Muscle of leg (tissue), 11 donors: Measurements from ENCODE around the gene MED8. TPM values are rescaled to one million over a fixed set of nuclear protein-coding genes. Genes with fewer than 3 reads are reported as not detected.

Source experiments
- DNase-seq: peaks from one replicate; pipeline ENCODE4 v3.0.0; 2013
- H3K27ac ChIP-seq: one replicate; pipeline ENCODE4 v1.5.1; 2013; ENCODE audit warnings: mild to moderate bottlenecking, low read length, control low read depth
- H3K27me3 ChIP-seq: one replicate; pipeline ENCODE4 v1.6.1; 2013; ENCODE audit warnings: low read length; ENCODE audit not compliant: control insufficient read depth, insufficient read depth
- H3K36me3 ChIP-seq: one replicate; pipeline ENCODE4 v1.6.1; 2013; ENCODE audit warnings: low read length; ENCODE audit not compliant: control insufficient read depth, insufficient read depth
- H3K4me1 ChIP-seq: one replicate; pipeline ENCODE4 v1.6.1; 2013; ENCODE audit warnings: low read length; ENCODE audit not compliant: control insufficient read depth, insufficient read depth
- H3K4me3 ChIP-seq: one replicate; pipeline ENCODE4 v1.5.1; 2013; ENCODE audit warnings: low read length, control low read depth
- H3K9me3 ChIP-seq: replicated peaks from 2 replicates; pipeline ENCODE4 v1.6.1; 2013; ENCODE audit warnings: low read depth, low read length; ENCODE audit not compliant: control insufficient read depth
- WGBS: methylation state at CpG from one replicate; pipeline ENCODE4 v1.1.5; 2013; ENCODE audit warnings: missing lambda C conversion rate; ENCODE audit not compliant: insufficient coverage; 5-methylcytosine and 5-hydroxymethylcytosine counted together
- polyA plus RNA-seq, 8 donors: library from polyadenylated mRNA; unstranded; fragments of 120-200 nt; gene quantifications; one replicate each; pipeline versions ENCODE4 v1.2.1 to v1.2.3, GENCODE V29; 2013; ENCODE audit warnings: inconsistent platforms in 1 of 8, low replicate concordance in 1 of 8; ENCODE audit not compliant: insufficient read length in 8 of 8, insufficient read depth in 1 of 8
- total RNA-seq: library from RNA; stranded (reverse); fragments of 120-200 nt; gene quantifications from one replicate; pipeline ENCODE4 v1.2.4, GENCODE V29; 2013

The MED8 gene
- total and polyA plus RNA-seq, 9 donors = 24.7 to 35.0 (median 28.1) TPM

DNA sequence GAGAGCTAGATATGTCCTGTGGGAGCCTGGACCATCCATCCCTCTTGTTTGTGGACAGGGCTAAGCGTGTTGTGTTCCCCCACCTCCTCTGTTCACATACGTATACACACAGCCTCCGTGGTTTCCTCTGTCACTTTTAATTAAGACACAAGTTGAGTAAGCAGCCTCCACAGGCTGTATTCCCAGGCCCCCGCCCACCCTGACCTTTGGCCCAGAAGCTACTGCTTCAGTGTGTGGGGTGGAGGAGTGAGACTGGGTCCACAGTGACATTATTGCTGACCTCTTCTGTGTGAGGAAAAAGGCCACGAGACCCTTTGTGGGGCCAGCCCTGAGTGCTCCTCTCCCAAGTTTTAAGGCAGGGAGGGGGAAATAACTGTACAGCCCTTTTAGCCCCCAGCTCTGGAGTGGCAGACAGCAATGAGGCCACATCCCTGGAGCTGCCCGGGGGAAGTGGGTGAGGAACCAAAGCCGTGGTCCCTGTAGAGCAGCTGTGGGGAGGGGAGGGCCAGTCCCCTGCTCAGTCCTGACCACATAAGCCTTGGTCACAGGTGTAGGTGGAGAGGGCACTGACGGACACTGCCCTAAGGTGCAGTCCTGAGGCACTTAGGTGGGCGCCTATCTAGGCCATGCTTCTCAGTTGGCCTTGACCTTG, 26.2 kb downstream of the MED8 start:
- 78% methylated on average over 5 of the region's 9 CpGs for WGBS
- Histone ChIP-seq H3K36me3 (peaks cover 49% of the 10 kb centered on the region), H3K4me1 (peaks cover 42% of the 10 kb centered on the region), H3K4me3 (no peak overlapping the region), H3K9me3 (no peaks in the 10 kb centered on the region), H3K27ac (no peak overlapping the region), H3K27me3 (no peaks in the 10 kb centered on the region)
- no peak for DNase-seq

DNA sequence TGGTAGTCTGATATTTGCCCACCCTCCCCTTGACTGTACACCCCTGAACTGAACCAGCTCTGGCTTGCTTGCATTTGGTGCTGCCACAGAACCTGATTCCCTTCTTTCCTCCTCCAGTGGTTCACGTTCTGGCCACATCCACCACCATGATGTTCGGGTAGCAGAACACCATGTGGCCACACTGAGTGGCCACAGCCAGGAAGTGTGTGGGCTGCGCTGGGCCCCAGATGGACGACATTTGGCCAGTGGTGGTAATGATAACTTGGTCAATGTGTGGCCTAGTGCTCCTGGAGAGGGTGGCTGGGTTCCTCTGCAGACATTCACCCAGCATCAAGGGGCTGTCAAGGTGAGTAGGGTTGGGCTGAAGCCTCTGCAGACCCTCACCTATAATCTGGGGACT, 29.0 kb downstream of the MED8 start:
- Histone ChIP-seq H3K4me1 (peaks cover 32% of the 10 kb centered on the region), H3K27ac (no peak overlapping the region), H3K27me3 (no peaks in the 10 kb centered on the region), H3K36me3 (peaks cover 48% of the 10 kb centered on the region), H3K4me3 (no peak overlapping the region), H3K9me3 (no peaks in the 10 kb centered on the region)
- no CpG with 5 or more reads among the region's 4 CpGs for WGBS
- no peak for DNase-seq

DNA sequence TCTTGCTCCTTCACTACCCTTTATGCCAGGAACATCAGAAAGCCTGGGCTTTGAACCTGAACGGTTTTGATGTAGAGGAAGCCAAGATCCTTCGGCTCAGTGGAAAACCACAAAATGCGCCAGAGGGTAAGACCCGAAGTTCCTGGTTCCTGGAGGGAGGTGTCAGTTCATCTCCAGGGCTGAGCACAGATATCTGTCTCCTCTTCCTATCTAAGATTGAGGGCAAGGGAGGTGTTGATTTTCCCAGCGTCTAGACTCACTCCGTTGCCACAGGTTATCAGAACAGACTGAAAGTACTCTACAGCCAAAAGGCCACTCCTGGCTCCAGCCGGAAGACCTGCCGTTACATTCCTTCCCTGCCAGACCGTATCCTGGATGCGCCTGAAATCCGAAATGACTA, 29.9 kb downstream of the MED8 start:
- peak overlapping the region; percentile 81 for H3K4me3 ChIP-seq
- H3K9me3 ChIP-seq = no peaks in the 10 kb centered on the region
- no peaks in the 10 kb centered on the region for H3K27me3 ChIP-seq
- no peak overlapping the region for H3K27ac ChIP-seq
- peaks cover 39% of the 10 kb centered on the region for H3K36me3 ChIP-seq
- no peak for DNase-seq
- peaks cover 30% of the 10 kb centered on the region for H3K4me1 ChIP-seq
- 50% methylated on average over 4 of the region's 11 CpGs for WGBS

GRCh38 chr1:43358746-43359693, 30.6 kb downstream of the MED8 start, which contains the start of gene CDC20:
TSS of gene CDC20 (plus strand) at chr1:43358981. CDS start at chr1:43359216, 235 bp downstream.
- Histone ChIP-seq H3K4me1 (peaks cover 30% of the 10 kb centered on the region), H3K4me3 (peak within 1 kb of the TSS; percentile 81), H3K9me3 (no peaks in the 10 kb centered on the region), H3K27me3 (no peaks in the 10 kb centered on the region), H3K36me3 (peaks cover 32% of the 10 kb centered on the region), H3K27ac (peak within 1 kb of the TSS; percentile 87)
- peak; percentile 98 for DNase-seq
- WGBS = under 1% methylated on average over 54 of the region's 59 CpGs

DNA sequence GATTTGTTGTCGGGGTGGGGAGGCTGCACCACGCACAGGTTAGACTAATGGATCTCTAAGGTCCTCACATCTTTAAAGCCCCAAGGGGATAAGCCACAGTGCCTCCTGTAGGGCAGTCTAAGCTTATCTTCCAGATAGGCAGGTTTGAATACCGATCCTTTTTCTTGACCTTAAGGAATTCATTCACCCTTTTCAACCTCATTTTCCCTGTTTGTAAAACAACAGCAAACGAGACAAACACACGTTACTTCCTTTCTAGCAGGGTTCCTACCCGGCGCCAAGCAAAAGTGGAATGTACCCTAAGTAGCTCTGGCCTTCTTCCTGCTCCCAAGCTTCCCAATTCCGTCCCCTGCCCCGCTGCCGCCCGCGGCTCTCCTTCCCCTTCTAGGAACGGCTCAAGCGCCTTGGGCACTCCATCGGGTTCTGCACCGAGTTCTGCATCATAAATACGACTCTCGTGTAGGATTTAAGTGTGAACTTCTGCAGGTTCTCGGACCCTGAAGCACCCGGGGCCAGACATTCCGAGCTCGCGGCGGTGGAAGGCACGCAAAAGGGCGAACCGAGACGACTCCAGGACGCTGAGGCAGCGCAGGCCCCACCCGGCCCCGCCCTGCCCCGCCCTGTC, 31.4 kb downstream of the MED8 start:
- Histone ChIP-seq H3K27me3 (no peaks in the 10 kb centered on the region), H3K9me3 (no peaks in the 10 kb centered on the region), H3K36me3 (peaks cover 25% of the 10 kb centered on the region), H3K4me1 (peaks cover 30% of the 10 kb centered on the region), H3K4me3 (peak overlapping the region; percentile 81), H3K27ac (peak overlapping the region; percentile 87)
- WGBS = under 1% methylated on average over 27 of the region's 33 CpGs
- no peak for DNase-seq

DNA sequence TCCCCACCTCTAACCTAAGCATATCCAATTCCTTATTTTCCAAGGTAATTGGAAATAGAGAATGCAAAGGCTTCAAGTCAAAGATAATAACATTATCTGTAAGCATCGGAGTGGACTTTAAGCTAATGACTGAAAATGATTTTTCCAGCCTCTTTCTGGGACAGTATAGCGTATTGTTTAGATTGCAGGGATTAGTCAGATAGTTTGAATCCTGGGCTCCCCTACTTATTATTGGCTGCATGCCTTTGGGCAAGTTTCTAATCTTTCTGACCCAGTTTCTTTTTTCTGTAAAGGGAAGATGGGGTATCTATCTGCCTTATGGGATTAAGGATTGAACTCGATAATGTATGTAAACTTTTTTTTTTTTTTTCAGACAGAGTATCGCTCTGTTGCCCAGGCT, 32.3 kb downstream of the MED8 start:
- no peak for DNase-seq
- no peaks in the 10 kb centered on the region for H3K27me3 ChIP-seq
- H3K4me3 ChIP-seq = no peak overlapping the region
- H3K36me3 ChIP-seq = peaks cover 22% of the 10 kb centered on the region
- H3K27ac ChIP-seq = no peak overlapping the region
- H3K9me3 ChIP-seq = no peaks in the 10 kb centered on the region
- peaks cover 30% of the 10 kb centered on the region for H3K4me1 ChIP-seq
- WGBS = 89% methylated on average over 3 of the region's 4 CpGs

DNA sequence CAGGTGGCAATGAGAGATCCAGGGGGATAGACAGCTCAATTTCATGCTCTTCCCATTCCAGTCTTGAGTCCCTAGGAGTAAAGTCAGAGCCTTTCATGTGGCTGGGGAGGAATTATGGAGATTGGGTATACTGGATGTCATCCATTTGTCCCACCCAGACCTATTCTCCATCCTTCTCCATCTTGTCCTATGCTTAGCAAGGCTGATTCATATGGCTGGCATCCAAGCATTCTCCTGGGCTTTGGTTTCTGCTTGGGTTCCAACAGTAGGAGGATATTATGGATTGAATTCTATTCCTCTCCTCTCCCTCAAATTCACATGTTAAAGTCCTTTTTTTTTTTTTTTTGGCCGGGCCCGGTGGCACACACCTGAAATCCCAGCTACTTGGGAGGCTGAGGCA, 34.7 kb downstream of the MED8 start:
- Histone ChIP-seq H3K27me3 (no peaks in the 10 kb centered on the region), H3K9me3 (no peaks in the 10 kb centered on the region), H3K4me3 (no peak overlapping the region), H3K27ac (no peak overlapping the region), H3K36me3 (peaks cover 1% of the 10 kb centered on the region), H3K4me1 (peaks cover 17% of the 10 kb centered on the region)
- WGBS = no CpG with 5 or more reads among the region's 2 CpGs
- no peak for DNase-seq

- H3K9me3 ChIP-seq = no peaks in the 10 kb centered on the region
- no peak overlapping the region for H3K4me3 ChIP-seq
- no peak for DNase-seq
- H3K27me3 ChIP-seq = no peaks in the 10 kb centered on the region
- no peaks in the 10 kb centered on the region for H3K36me3 ChIP-seq
- peaks cover 15% of the 10 kb centered on the region for H3K4me1 ChIP-seq
- no peak overlapping the region for H3K27ac ChIP-seq
- WGBS = 86% methylated on average over 1 of the region's 2 CpGs
Observed at GRCh38 chr1:43354471-43354870, 35.1 kb downstream of the MED8 start.

GRCh38 chr1:43352881-43353280, 36.7 kb downstream of the MED8 start:
- H3K27ac ChIP-seq = no peak overlapping the region
- H3K4me1 ChIP-seq = peaks cover 15% of the 10 kb centered on the region
- no peak for DNase-seq
- no peaks in the 10 kb centered on the region for H3K9me3 ChIP-seq
- no peaks in the 10 kb centered on the region for H3K36me3 ChIP-seq
- 6% methylated on average over 1 of the region's 3 CpGs for WGBS
- peaks cover 12% of the 10 kb centered on the region for H3K27me3 ChIP-seq
- H3K4me3 ChIP-seq = no peak overlapping the region

- DNase-seq = no peak
- Histone ChIP-seq H3K4me3 (no peak overlapping the region), H3K36me3 (no peaks in the 10 kb centered on the region), H3K27ac (no peak overlapping the region), H3K9me3 (no peaks in the 10 kb centered on the region), H3K27me3 (peaks cover 12% of the 10 kb centered on the region), H3K4me1 (peaks cover 14% of the 10 kb centered on the region)
- 81% methylated on average over 2 of the region's 2 CpGs for WGBS
Observed at GRCh38 chr1:43352351-43352705, 37.3 kb downstream of the MED8 start.
